ENCODE data around the gene BEND6. TPM values are rescaled to one million over a fixed set of nuclear protein-coding genes. Genes with fewer than 3 reads are reported as not detected.

BEND6 gene
- total RNA-seq, 3 donors from 2014 or later: 0.17 to 1.4 (median 0.31) TPM

DNA sequence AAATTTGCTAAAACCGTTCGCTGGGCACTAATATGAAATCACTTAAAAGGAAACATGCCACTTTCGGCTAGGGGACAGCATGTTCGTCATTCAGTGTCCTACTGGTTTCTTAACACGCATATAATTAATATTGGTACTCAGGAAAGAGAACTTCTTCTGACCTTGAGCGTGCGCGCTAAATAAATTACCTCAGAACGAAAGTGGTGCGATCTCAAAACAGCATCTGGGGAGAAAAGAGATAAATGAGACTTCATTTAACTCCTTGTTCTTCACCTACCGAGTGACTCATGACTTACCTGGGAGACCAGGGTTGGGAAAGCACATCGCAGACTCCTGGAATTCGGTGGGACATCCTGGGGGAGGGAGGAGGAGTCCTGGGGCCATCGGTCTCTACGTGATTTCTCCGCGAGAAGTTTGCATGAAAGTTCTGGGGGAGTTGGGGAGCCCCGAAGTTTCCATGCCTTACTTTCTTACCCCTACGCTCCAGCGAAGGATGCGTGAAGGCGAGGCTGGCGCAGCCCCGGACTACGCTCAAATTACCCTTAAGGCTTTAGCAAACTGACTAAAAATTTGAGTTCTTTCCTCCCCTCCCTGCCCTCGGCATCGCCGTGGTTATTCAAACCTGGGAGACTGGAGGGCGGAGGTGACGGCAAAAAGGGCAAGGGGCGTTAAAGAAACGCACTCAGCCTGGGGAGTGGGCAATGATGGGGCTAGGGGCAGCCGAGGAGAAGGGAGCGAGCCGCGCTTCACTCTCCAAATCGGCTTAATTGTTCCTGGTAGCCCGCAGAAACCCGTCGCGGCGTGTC is 1.1 kb upstream of the BEND6 start:
- no peaks in the 10 kb centered on the region for H3K9me3 ChIP-seq
- intact Hi-C loops (cut with DNase I, micrococcal nuclease): no loop called here
- no peaks in the 10 kb centered on the region for H3K36me3 ChIP-seq (ENCODE audit: low read depth)
- DNase-seq: peak in 2 of 3 donors; percentile 2 to 25
- no peak for ATAC-seq
- TF ChIP-seq, protein P1, sequence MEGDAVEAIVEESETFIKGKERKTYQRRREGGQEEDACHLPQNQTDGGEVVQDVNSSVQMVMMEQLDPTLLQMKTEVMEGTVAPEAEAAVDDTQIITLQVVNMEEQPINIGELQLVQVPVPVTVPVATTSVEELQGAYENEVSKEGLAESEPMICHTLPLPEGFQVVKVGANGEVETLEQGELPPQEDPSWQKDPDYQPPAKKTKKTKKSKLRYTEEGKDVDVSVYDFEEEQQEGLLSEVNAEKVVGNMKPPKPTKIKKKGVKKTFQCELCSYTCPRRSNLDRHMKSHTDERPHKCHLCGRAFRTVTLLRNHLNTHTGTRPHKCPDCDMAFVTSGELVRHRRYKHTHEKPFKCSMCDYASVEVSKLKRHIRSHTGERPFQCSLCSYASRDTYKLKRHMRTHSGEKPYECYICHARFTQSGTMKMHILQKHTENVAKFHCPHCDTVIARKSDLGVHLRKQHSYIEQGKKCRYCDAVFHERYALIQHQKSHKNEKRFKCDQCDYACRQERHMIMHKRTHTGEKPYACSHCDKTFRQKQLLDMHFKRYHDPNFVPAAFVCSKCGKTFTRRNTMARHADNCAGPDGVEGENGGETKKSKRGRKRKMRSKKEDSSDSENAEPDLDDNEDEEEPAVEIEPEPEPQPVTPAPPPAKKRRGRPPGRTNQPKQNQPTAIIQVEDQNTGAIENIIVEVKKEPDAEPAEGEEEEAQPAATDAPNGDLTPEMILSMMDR (IDR thresholded peaks at IDR 0.05): no peak
- peaks cover 10% of the 10 kb centered on the region for H3K4me1 ChIP-seq (ENCODE audit: low read depth)
- peak overlapping the region; percentile 17 for H3K4me3 ChIP-seq

GRCh38 chr6:56955171-56956155 is 556 bp downstream of the BEND6 start:
- H3K4me3 ChIP-seq: peak overlapping the region; percentile 17
- H3K36me3 ChIP-seq (ENCODE audit: low read depth): no peaks in the 10 kb centered on the region
- ATAC-seq (peak; percentile 91), DNase-seq (peak; percentile 79 to 89 (median 86))
- TF ChIP-seq, protein P1 (IDR thresholded peaks at IDR 0.05): peak; percentile 62
- no peaks in the 10 kb centered on the region for H3K9me3 ChIP-seq
- intact Hi-C loops (cut with DNase I, micrococcal nuclease): no loop called here
- H3K4me1 ChIP-seq (ENCODE audit: low read depth): peaks cover 10% of the 10 kb centered on the region

DNA sequence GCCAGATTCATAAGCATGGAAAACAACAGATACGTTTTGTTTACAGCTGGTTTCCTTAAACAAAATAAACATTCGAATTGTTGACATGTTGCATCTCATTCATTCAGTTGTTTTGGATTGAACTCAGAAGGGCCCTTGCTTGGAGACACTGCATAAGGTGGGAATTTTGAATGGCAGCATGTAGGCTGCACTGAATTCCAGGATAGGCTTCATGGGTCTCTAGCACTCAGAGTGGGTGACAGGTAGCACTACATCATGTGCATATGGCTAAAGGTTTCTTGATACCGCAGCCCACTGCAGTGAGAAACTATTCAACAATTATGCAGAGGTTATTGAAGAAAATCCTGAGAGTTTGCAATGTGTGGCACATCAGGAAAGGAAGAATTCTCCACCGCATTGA is 1.6 kb downstream of the BEND6 start:
- intact Hi-C loops (cut with DNase I, micrococcal nuclease): no loop called here
- Histone ChIP-seq H3K36me3 (ENCODE audit: low read depth) (no peaks in the 10 kb centered on the region), H3K4me3 (no peak overlapping the region), H3K4me1 (ENCODE audit: low read depth) (peaks cover 10% of the 10 kb centered on the region), H3K9me3 (no peaks in the 10 kb centered on the region)
- DNase-seq: no peak
- TF ChIP-seq, protein P1 (IDR thresholded peaks at IDR 0.05): no peak
- no peak for ATAC-seq

GRCh38 chr6:56957856-56958255 is 2.9 kb downstream of the BEND6 start:
- Histone ChIP-seq H3K4me1 (ENCODE audit: low read depth) (peaks cover 10% of the 10 kb centered on the region), H3K4me3 (no peak overlapping the region), H3K9me3 (no peaks in the 10 kb centered on the region), H3K36me3 (ENCODE audit: low read depth) (no peaks in the 10 kb centered on the region)
- no peak for ATAC-seq
- TF ChIP-seq, protein P1 (IDR thresholded peaks at IDR 0.05): no peak
- DNase-seq: no peak
- intact Hi-C loops (cut with DNase I, micrococcal nuclease): no loop called here

- TF ChIP-seq, protein P1 (IDR thresholded peaks at IDR 0.05): no peak
- intact Hi-C loops (cut with DNase I, micrococcal nuclease): no loop called here
- ATAC-seq: no peak
Measured at GRCh38 chr6:56958481-56958880, 3.6 kb downstream of the BEND6 start.

More at GRCh38 chr6:56958481-56958880, 3.6 kb downstream of the BEND6 start:
- H3K9me3 ChIP-seq: no peaks in the 10 kb centered on the region
- H3K36me3 ChIP-seq (ENCODE audit: low read depth): no peaks in the 10 kb centered on the region
- no peak for DNase-seq
- H3K4me3 ChIP-seq: no peak overlapping the region
- H3K4me1 ChIP-seq (ENCODE audit: low read depth): peaks cover 10% of the 10 kb centered on the region
